ENCODE data around the gene SRF.
"Not testable (repeated sequence)": the region's sequence is repeated elsewhere in the genome, so short reads cannot be mapped to it uniquely, and the experiment has no call there.

SRF gene

DNA sequence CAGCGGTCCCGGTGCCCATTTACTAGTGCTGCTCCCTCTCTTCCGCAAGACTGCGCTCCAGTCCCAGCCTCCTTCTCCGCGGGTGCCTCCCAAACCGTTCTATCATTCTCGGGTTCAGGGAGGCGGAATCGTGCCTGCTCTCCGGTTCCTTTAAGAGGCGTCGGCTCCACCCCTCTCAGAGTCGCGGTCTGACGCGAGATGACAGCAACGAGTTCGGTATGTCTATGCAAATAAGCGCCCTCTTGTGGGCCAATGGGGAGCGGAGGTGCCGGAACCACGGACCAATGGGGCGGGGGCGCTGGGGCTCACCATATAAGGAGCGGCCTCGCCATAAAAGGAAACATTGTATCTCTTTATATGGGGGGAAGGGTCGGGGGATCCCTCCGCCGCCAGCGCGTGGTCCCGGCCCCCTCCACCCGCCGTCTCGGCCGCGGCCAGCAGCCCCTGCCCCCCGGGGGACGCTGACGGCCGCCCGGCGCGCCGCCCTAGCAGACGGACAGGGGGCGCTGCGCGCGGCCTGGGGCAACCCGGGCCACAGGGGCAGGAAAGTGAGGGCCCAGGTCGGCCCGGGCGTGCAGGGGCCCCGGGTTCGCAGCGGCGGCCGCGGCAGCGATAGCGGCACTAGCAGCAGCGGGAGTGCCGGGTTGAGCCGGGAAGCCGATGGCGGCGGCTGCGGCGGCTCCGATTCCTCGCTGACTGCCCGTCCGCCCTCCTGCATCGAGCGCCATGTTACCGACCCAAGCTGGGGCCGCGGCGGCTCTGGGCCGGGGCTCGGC is at the start of gene SRF:
Gene SRF, plus strand, starts transcription at position 339 of the 776 bp plus-strand sequence. Its CDS starts 388 bp downstream, at position 727.
- DNase-seq (ENCODE audit: low spot score), result peak; percentile 94

DNA sequence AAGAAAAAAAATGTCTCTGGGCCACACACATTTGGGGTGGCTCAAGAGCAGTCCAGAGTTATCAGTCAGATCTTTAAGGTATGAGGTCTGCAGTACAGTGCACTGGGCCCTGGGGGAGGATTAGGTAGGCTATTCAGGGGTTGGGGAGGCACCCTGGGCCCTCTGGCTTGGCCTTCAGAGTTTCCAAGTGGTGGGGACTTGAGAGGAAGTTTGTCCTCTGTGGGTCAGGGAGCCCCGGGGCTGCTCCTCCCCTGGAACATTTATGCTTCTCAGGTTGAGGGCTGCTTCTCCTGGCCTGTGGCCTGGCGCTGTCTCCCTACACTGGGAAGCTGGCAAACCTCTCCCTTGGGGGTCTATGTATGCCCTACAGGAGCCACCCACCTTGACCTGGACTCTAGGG is 48.9 kb upstream of the SRF start:
- peak; percentile 14 for DNase-seq (ENCODE audit: low spot score)

DNA sequence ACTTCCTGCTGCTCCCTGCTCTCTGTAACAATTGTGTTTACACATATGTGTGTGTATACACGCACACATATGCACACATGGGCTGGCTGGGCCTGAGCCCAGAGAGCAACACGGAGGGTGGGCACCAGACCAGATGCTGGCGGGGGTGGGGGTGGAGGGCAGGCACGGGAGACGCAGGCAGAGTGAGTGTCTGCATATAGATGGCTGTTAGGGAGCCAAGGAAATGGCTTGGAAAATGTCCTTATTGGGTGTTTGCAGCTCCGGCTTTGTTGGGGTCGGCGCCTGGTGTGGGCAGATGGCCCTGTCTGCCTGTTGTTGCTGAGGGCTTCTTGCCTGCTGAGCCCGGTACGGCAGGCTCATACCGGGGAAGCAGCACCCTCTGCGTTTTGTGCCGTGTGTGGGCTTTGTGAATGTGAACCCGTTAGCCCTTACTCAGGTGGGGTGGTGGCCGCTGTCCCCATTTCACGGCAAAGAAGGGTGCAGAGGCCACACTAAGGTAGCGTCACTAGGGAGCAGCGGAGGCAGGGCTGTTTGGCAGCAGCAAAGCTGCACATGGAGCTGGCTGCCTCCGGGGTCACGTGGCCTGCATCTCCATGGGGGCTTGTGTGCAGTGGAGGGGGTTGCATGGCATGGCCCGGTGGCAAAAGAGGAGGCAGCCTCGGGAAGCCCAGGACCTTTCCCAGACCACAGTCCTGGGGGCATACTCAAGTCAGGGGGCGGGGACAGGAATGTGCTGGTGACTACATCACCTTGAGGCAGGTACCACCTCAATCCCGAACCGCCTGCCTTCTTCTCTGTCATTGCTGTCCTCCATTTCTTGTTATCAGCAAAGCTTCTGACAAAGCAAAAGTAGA is 47.4 kb upstream of the SRF start:
- peak; percentile 63 for DNase-seq (ENCODE audit: low spot score)

DNA sequence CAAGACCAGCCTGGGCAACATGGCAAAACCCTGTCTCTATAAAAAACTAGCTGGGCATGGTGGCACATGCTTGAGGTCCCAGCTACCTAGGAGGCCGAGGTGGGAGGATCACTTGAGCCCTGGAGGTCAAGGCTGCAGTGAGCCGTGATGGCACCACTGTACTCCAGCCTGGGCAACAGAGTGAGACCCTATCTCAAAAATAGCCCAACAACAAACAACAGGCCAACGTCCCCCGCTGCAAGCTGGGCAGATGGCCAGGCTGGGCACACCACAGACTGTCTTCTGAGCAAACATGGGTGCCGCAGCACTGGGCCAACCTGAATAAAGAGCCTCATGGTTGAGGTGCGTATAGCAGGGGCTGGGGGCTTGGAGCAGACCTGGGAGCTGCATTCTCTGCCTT is 46.6 kb upstream of the SRF start:
- peak; percentile 11 for DNase-seq (ENCODE audit: low spot score)

DNA sequence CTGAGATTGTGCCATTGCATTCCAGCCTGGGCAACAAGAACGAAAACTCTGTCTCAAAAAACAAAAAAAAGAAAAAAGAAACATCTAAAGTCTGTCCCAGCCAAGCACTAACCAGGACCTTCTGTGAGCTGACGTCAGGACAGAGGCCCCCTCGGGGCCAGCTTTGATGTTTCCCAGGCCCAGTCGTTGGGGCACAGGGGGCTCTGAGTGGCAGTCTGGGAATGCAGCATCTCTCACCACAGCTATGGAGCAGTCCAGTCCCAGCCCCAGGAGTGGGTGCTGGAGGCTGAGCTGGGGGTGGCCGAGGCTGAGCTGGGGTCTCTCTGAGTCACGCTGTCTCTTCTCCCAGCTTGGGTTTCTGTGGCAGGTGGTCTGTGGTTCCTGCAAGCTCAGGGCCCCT is 46.0 kb upstream of the SRF start:
- DNase-seq (ENCODE audit: low spot score), result peak; percentile 28

DNA sequence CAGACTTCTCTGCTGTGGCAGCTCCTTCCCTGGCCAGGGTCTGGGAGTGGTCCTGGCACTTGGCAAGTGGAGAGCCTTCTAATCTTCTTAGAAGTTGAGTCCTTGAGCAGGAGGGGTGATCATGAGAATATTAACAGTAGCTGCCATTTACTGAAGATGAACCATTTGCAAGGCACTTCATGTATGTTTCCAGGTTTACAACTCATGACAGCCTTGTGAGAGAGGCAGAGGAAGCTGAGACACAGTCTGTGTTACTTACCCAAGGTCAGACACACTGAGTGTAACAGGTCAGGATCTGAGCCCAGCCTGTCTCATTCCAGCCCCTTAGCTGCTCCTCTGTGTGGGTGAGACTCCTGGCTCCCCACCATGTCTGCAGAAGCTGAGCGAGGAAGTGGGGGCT is 45.5 kb upstream of the SRF start:
- DNase-seq (ENCODE audit: low spot score), result no peak

DNA sequence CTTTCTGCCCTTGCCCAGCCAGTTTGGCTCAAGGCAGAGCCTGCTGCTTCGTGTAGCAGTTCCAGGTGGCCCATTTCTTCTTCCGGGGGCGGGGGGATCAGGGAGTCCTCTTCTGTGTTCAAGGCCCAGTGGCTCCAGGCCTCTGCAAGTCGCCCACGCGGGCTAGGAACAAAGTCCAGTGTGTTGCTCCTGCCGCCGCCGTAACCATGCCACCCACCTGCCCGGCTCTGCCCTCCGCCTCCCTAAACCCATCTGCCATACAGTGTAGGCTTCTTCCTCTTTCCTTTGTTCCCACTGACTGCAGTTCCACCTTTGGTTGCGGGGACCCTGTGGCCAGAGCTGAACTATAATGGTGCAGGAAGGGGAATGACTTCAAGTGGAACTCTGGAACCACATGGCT is 43.9 kb upstream of the SRF start:
- DNase-seq (ENCODE audit: low spot score), result no peak

DNA sequence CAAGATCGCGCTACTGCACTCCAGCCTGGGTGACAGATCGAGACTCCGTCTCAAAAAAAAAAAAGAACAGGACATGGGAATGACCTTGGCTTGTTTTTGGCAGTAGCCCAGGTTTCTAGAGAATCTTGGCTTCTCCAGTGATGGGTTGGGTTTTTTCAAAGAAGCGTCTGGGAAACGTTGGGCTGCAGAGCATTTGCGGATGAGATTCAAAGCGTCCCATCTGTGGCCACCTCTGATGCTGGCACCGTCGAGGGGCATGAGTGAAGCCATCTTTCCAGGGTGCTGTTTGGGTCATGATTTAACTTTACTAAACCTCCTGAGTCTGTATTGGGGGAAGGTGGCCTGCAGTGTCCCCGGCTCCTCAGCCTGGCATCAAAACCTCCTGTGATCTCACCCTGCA is 43.2 kb upstream of the SRF start:
- no peak for DNase-seq (ENCODE audit: low spot score)

DNA sequence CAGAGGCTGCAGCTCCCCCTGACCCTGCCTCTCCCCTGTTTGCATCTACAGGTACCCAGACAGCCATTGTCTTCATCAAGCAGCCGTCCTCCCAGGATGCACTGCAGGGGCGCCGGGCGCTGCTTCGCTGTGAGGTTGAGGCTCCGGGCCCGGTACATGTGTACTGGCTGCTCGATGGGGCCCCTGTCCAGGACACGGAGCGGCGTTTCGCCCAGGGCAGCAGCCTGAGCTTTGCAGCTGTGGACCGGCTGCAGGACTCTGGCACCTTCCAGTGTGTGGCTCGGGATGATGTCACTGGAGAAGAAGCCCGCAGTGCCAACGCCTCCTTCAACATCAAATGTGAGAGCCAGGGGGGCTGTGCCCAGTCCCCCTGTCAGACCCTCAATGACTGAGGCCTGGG is 42.1 kb upstream of the SRF start:
- no peak for DNase-seq (ENCODE audit: low spot score)

DNA sequence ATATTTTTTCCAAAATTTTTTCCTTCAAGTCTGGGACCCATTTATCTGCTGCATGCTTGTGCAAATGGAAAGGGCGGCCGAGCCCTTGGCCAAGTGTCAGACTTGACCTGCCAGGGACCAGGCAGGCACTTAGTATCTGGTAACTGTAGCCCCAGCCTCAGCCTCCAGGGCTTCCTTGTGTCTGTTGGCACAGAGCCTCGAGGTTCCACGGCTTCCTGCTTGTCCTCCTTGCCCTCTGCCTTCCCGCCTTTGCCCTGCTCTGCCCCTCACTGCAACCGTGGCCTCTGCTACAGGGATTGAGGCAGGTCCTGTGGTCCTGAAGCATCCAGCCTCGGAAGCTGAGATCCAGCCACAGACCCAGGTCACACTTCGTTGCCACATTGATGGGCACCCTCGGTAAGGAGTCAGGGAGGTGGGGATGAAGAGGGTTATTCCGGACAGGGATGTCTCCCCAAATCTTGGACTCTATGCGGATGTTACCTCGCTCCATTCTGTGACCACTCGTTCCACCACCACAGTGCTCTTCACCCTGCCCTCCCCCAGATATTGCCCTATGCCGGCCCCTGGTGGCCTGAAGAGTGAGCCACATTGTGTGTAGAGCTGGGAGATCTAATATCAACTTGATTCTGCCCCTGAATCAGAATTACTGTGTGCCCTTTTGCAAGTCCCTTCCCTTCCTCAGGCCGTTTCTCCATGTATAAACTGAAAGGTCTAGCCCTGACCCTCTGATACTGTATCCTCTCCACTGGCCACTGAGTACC is 41.5 kb upstream of the SRF start:
- DNase-seq (ENCODE audit: low spot score), result peak; percentile 72

DNA sequence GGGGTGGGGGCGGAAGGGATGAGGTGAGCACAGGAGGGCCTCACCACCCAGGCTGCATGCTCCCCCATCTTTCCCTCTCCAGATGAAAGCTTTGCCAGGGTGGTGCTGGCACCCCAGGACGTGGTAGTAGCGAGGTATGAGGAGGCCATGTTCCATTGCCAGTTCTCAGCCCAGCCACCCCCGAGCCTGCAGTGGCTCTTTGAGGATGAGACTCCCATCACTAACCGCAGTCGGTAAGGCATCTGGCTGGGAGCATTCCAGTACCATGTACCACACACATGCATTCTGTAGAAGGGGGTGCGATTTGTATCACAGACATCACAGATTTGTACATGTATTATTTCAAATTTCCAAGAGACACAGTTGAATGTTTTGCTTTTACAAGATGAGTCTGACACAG is 40.6 kb upstream of the SRF start:
- no peak for DNase-seq (ENCODE audit: low spot score)

DNA sequence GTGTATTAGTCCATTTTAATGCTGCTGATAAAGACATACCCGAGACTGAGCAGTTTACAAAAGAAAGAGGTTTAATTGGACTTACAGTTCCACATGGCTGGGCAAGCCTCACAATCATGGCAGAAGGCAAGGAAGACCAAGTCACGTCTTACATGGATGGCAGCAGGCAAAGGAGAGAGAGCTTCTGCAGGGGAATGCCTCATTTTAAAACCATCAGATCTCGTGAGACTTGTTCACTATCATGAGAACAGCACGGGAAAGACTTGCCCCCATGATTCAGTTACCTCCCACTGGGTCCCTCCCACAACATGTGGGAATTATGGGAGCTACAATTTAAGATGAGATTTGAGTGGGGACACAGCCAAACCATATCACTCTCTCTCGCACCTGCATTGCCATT is 39.7 kb upstream of the SRF start:
- not testable (repeated sequence) for DNase-seq (ENCODE audit: low spot score)

DNA sequence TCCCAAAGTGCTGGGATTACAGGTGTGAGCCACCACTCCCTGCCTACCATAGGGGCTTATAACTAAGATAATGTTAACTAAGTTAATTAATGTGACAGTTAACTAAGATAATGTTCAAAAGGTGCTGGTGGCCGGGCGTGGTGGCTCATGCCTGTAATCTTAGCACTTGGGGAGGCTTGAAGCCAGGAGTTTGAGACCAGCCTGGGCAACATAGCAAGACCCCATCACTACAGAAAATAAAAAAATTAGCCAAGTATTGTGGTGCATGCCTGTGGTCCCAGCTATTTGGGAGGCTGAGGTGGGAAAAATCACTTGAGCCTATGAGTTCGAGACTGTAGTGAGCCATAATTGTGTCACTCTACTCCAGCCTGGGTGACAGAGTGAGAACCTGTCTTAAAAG is 32.8 kb upstream of the SRF start:
- no peak for DNase-seq (ENCODE audit: low spot score)

DNA sequence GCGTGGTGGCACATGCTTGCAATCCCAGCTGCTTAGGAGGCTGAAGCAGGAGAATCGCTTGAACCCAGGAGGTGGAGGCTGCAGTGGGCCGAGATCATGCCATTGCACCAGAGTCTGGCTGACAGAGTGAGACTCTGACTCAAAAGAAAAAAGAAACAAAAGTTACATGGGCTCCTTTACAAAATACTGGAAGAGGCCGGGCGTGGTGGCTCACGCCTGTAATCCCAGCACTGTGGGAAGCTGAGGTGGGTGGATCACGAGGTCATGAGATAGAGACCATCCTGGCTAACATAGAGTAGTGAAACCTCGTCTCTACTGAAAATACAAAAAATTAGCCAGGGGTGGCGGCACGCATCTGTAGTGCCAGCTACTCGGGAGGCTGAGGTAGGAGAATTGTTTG is 31.1 kb upstream of the SRF start:
- not testable (repeated sequence) for DNase-seq (ENCODE audit: low spot score)

DNA sequence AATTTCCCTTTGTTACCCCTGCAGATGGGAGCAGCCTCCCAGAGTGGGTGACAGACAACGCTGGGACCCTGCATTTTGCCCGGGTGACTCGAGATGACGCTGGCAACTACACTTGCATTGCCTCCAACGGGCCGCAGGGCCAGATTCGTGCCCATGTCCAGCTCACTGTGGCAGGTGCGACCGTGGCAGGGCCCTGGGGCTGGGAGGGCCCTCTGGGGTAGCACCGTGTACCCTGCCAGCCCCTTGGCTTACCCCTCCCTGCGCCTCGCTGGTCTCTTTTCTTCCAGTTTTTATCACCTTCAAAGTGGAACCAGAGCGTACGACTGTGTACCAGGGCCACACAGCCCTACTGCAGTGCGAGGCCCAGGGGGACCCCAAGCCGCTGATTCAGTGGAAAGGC is 29.4 kb upstream of the SRF start:
- no peak for DNase-seq (ENCODE audit: low spot score)

DNA sequence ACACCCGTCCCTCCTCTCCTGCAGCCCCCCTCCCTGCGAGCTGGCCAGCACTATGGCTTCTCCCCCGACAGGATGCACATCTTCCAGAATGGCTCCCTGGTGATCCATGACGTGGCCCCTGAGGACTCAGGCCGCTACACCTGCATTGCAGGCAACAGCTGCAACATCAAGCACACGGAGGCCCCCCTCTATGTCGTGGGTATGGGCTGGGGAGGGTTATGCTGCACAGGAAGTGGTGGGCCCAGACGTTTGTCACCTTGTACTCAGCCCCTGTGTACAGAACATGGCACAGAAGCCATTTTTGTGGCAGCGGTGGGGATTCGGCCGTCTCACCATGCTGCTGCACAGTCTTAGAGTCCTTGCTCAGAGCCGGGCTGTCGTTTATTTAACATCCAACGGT is 29.0 kb upstream of the SRF start:
- DNase-seq (ENCODE audit: low spot score), result no peak

DNA sequence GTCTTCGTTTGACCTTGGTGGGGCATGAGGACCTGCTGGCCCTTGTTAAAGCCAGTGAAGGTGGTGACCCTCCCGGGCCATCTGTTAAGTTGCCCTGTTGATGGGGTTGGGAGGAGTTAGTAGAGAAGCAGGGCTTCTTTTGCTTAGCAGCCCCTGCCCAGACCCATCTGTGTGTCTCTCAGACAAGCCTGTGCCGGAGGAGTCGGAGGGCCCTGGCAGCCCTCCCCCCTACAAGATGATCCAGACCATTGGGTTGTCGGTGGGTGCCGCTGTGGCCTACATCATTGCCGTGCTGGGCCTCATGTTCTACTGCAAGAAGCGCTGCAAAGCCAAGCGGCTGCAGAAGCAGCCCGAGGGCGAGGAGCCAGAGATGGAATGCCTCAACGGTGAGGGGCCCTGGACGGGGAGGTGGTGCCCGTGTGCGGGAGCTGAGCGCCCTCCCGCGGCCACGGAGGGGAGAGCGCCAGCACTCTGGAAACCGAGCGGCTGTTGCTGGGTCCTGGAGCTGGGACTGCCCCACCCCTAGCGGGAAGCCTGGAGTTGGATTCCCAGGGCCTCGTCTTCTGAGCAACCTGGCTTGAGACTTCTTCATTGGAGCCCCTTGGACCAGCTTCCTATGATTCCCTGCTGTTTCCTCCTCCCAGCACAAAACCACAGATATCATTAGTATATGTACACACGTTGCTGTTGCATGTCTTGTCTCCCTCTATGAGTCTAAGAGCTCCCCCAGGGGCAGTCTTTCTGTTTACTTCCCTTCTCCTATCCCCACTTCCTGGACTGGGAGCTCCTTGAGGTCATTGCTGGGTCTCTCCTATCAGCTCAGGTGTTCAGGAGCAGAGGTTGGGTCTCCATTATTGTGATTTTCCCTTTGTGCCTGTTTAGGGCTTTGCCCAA is 27.6 kb upstream of the SRF start:
- peak; percentile 97 for DNase-seq (ENCODE audit: low spot score)

DNA sequence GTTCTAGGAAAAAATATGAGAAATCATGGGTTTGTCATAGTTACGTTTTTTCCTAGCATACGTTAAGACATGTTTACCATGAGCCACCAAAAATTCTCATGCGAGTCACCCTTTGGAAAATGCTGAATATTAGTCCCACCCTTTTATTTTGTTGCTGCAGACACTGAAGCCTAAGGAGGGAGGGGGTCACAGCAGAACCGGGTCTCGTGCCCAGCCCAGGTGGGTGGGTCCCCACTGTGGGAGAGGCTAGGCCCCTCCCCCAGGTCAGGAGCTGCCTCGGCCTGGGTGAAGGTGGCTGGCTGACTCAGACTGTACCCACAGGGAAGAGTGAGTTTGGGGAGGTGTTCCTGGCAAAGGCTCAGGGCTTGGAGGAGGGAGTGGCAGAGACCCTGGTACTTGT is 26.2 kb upstream of the SRF start:
- no peak for DNase-seq (ENCODE audit: low spot score)

DNA sequence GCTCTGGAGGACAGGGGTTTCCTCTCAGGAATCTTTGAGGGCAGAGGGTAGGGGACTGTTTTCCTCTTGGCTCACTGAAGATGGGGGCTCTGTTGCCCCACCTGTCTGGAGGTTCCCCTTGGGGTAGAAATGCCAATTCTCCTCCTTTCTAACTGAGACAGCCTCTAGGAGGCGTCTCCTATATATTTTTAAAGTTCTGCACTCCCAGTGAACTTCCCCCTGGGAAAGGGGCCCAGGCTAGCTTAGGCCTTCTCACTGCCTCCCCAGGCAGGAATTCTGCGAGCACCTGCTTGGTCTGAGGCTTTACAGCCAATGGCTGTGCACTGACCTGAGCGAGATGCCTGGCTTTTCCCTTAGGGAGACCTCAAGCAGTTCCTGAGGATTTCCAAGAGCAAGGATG is 24.8 kb upstream of the SRF start:
- DNase-seq (ENCODE audit: low spot score), result no peak

DNA sequence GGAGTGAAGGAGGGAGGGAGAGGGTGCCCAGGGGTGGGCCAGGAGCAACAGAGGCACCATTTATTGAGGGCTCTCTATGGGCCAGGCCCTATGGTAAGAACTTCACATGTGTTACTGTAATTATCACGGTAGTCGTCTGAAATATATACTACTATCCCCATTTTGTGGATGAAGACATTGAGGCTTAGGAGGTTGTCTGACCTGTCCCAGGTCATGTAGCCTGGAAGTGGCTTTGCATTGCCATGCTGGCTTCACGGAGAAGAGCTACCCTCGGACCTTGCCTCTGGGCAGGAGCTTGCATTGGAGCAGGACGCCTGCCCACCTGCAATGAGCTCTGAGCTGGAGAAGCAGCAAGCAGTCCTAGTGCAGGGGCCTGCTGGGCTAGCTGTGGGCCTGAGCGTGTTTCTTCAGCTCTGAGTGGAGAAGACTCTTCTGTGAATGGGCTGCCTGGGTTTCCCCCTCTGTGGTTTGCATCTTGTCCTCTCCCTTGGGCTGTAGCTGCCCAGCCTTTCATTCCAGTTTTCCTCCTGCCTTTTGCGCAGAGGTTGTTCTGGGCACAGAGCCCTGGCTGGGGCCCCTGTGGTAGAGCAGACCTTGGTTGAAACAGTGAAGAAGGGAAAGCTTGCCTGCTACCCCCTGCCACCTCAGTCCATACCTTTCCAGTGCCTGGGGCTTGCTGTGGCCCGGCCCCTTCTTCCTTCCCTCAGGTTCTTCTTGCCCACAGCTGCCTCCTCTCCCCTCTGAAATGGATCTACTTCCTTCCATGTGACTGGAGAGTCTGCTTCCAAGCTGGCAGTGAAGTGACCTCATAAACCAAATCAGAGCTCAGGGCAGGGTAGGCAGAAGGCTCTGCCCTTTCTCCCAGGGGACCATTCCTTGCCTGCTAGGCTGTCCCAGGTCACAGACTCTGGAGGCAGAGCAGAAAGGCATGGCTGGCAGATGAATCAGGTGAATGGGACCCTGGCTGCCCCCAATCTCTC is 24.1 kb upstream of the SRF start:
- DNase-seq (ENCODE audit: low spot score), result no peak
